Spleen (tissue), 11 donors: Measurements from ENCODE around the gene ENDOG. TPM values are rescaled to one million over a fixed set of nuclear protein-coding genes. Genes with fewer than 3 reads are reported as not detected.
"Not testable (repeated sequence)": the region's sequence is repeated elsewhere in the genome, so short reads cannot be mapped to it uniquely, and the experiment has no call there.

Experiments used
- DNase-seq: peaks from one replicate; pipeline ENCODE4 v3.0.0-alpha.2; 2020
- H3K27ac ChIP-seq, 8 donors: fragments of 200-600 bp; sonication (generic) in 7 of 8; 1 replicate in 4 of 8; 2 replicates in 4 of 8; pipeline versions ENCODE4 v1.5.0 to v1.8.0; 2016 to 2021; ENCODE audit warnings: inconsistent platforms in 4 of 8, mild to moderate bottlenecking in 4 of 8, moderate library complexity in 1 of 8
- H3K27me3 ChIP-seq, 7 donors: fragments of 200-600 bp; sonication (generic) in 6 of 7; replicated peaks in 1 of 7; 1 replicate in 4 of 7; 2 replicates in 3 of 7; pipeline versions ENCODE4 v1.5.0 to v1.8.0; 2016 to 2021; ENCODE audit warnings: inconsistent platforms in 3 of 7, mild to moderate bottlenecking in 1 of 7
- H3K36me3 ChIP-seq, 6 donors: fragments of 200-600 bp; sonication (generic) in 5 of 6; 1 replicate in 4 of 6; 2 replicates in 2 of 6; pipeline versions ENCODE4 v1.5.0 to v1.8.0; 2016 to 2021; ENCODE audit warnings: inconsistent platforms in 2 of 6
- H3K4me1 ChIP-seq, 6 donors: fragments of 200-600 bp; sonication (generic) in 5 of 6; 1 replicate in 3 of 6; 2 replicates in 3 of 6; pipeline versions ENCODE4 v1.5.0 to v1.8.0; 2016 to 2021; ENCODE audit warnings: inconsistent platforms in 3 of 6
- H3K4me3 ChIP-seq, 8 donors: fragments of 200-600 bp; sonication (generic) in 7 of 8; 1 replicate in 4 of 8; 2 replicates in 4 of 8; pipeline versions ENCODE4 v1.5.0 to v1.8.0; 2016 to 2021; ENCODE audit warnings: inconsistent platforms in 4 of 8, mild to moderate bottlenecking in 4 of 8, moderate library complexity in 2 of 8
- H3K9me3 ChIP-seq, 8 donors: fragments of 200-600 bp; sonication (generic) in 7 of 8; 1 replicate in 4 of 8; 2 replicates in 4 of 8; pipeline versions ENCODE4 v1.5.0 to v1.8.0; 2016 to 2021; ENCODE audit warnings: inconsistent platforms in 4 of 8
- POLR2A ChIP-seq, 3 donors: fragments of 450-650 bp; IDR thresholded peaks; one replicate each; pipeline ENCODE4 v1.5.1; 2017; ENCODE audit warnings: antibody characterized with exemption in 3 of 3, mild to moderate bottlenecking in 1 of 3
- POLR2AphosphoS5 ChIP-seq, 3 donors: sonication (generic); formaldehyde crosslinking; IDR thresholded peaks; one replicate each; pipeline ENCODE4 v1.5.1; 2017; ENCODE audit warnings: antibody characterized with exemption in 3 of 3
- WGBS, 5 donors: extraction: QIAGEN DNeasy Blood & Tissue Kit in 3 of 5; methylation state at CpG; one replicate each; pipeline versions ENCODE4 v1.1.5 to v1.1.7; 2013 to 2018; 5-methylcytosine and 5-hydroxymethylcytosine counted together
- intact Hi-C: fragments of 100-400 bp; cut with DNase I; formaldehyde crosslinking; loops from one replicate; pipeline ENCODE4 v1.15.0; 2023; ENCODE audit warnings: low total_unique reads
- polyA plus RNA-seq, 3 donors: library from polyadenylated mRNA; stranded (reverse); fragments of 200-250 nt; gene quantifications; one replicate each; pipeline ENCODE4 v1.2.1, GENCODE V29; 2013
- total RNA-seq, 7 donors: library from RNA; depleted of rRNA in 3 of 7; stranded (reverse); fragments of >200 nt in 3 of 7; fragmentation: NEBNext Ultra II Directional in 4 of 7; extraction: Animal tissue kit (Norgen Biotek cat#: 25700) in 4 of 7; gene quantifications; one replicate each; pipeline versions ENCODE4 v1.1.0 to v1.2.1, GENCODE V29; 2016 to 2021
- TF ChIP-seq, protein P1 (sequence below), 11 experiments: fragments of 200-600 bp in 7 of 11; fragments of 450-650 bp in 4 of 11; sonication (generic) in 4 of 11; IDR thresholded peaks in 8 of 11; conservative IDR thresholded peaks in 3 of 11; 1 replicate in 7 of 11; 2 replicates in 4 of 11; pipeline versions ENCODE4 v1.4.0 to v1.8.0; 2016 to 2021; ENCODE audit warnings: antibody characterized with exemption in 11 of 11, inconsistent platforms in 4 of 11, mild to moderate bottlenecking in 1 of 11
- donor health status: healthy with polysubstance abuse.
- donor health status: DM: no; HTN: no; CAD: no; lungs with moderate emphysema.
- donor health status: DM: no; HTN: no; CAD: no.
- donor health status: Bipolar disorder and iron deficiency.
- donor health status: healthy.
- donor health status: DM: no; HTN: no; CAD: no.
- donor health status: DM: yes; HTN: yes; CAD: no.

Gene ENDOG
- total and polyA plus RNA-seq, 10 donors, result 9.6 to 16.9 (median 13.3) TPM

DNA sequence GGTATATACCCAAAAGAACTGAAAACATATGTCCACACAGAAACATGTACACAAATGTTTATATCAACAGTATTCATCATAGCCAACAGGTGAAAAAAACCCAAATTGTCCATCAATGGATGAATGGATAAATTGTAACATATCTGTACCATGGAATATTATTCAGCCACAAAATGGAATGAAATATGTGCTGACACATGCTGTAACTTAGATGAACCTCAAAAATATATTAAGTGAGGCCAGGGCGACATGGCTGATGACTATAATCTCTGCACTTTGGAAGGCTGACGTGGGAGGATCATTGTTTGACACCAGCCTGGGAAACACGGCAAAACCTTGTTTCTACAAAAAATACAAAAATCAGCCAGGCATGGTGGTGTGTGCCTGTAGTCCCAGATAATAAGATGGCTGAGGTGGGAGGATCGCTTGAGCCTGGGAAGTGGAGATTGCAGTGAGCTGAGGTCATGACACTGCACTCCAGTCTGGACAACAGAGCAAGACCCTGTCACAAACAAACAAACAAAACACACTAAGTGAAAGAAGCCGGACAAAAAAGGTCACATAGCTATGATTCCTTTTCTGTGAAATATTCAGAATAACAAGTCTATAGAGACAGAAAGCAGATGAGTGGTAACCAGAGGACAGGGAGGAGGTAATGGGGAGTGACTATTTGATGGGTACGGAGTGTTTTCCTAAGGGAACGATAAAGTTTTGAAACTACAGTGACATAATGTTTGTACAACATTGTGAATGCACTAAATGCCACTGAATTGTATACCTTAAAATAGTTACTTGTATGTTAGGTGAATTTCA lies 52.0 kb downstream of the ENDOG start:
- H3K36me3 ChIP-seq, result peaks cover 0 to 13% (median 0%) of the 10 kb centered on the region in 6 donors
- H3K27me3 ChIP-seq, result no peaks in the 10 kb centered on the region
- H3K4me1 ChIP-seq, result no peaks in the 10 kb centered on the region
- H3K27ac ChIP-seq, result no peak overlapping the region
- peak; percentile 6 for DNase-seq
- intact Hi-C loops, result no loop called here
- 80 to 90% (median 86%) methylated on average over 7 of the region's 7 CpGs for WGBS, 5 donors
- TF ChIP-seq, protein P1, sequence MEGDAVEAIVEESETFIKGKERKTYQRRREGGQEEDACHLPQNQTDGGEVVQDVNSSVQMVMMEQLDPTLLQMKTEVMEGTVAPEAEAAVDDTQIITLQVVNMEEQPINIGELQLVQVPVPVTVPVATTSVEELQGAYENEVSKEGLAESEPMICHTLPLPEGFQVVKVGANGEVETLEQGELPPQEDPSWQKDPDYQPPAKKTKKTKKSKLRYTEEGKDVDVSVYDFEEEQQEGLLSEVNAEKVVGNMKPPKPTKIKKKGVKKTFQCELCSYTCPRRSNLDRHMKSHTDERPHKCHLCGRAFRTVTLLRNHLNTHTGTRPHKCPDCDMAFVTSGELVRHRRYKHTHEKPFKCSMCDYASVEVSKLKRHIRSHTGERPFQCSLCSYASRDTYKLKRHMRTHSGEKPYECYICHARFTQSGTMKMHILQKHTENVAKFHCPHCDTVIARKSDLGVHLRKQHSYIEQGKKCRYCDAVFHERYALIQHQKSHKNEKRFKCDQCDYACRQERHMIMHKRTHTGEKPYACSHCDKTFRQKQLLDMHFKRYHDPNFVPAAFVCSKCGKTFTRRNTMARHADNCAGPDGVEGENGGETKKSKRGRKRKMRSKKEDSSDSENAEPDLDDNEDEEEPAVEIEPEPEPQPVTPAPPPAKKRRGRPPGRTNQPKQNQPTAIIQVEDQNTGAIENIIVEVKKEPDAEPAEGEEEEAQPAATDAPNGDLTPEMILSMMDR (IDR thresholded peaks at IDR 0.05 in 8 of 11, conservative IDR thresholded peaks at IDR 0.05 in 3 of 11), result no peak
- TF ChIP-seq POLR2AphosphoS5 (IDR thresholded peaks at IDR 0.05) (no peak), POLR2A (IDR thresholded peaks at IDR 0.05) (no peak)
- no peak overlapping the region for H3K4me3 ChIP-seq
- H3K9me3 ChIP-seq, result no peaks in the 10 kb centered on the region

DNA sequence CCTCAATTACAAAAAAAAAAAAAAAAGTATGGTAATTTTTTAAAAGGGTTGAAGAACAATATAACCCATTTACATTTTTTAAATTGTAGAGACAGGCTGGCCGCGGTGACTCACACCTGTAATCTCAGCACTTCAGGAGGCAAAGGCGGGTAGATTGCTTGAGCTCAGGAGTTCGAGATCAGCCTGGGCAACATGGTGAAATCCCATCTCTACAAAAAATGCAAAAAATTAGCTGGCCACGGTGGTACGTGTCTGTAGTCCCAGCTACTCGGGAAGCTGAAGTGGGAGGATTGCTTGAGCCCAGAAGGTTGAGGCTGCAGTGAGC lies 52.6 kb downstream of the ENDOG start:
- H3K27ac ChIP-seq, H3K4me1 ChIP-seq, intact Hi-C loops, H3K27me3 ChIP-seq, H3K9me3 ChIP-seq, H3K4me3 ChIP-seq: not testable (repeated sequence)
- DNase-seq, result peak; percentile 15
- 89 to 94% (median 91%) methylated on average over 7 of the region's 7 CpGs for WGBS, 5 donors
- peaks cover 0 to 13% (median 0%) of the 10 kb centered on the region in 6 donors for H3K36me3 ChIP-seq

Other genes starting within 250 kb of the ENDOG start
- 10 to 100 TPM; 19.0 to 38.0 (median 25.8) TPM for gene DYNC2I2, start 161.7 kb upstream of the ENDOG start, total RNA-seq
- 10 to 100 TPM; 40.6 to 61.6 (median 53.8) TPM for gene DYNC2I2, start 161.7 kb upstream of the ENDOG start, polyA plus RNA-seq
- 100 to 1,000 TPM; 140 to 251 (median 216) TPM for gene SET, start 129.3 kb upstream of the ENDOG start, total RNA-seq
- 100 to 1,000 TPM; 127 to 159 (median 158) TPM for gene SET, start 129.3 kb upstream of the ENDOG start, polyA plus RNA-seq
- 10 to 100 TPM in 4 of 7 donors, 1 to 10 TPM in 3; 5.6 to 18.5 (median 10.0) TPM for gene PKN3, start 116.0 kb upstream of the ENDOG start, total RNA-seq
- gene PKN3, start 116.0 kb upstream of the ENDOG start, polyA plus RNA-seq, result 10 to 100 TPM in 1 of 3 donors, 1 to 10 TPM in 2; 4.1 to 15.1 (median 9.5) TPM
- gene ZDHHC12, start 94.4 kb upstream of the ENDOG start, total RNA-seq, result 10 to 100 TPM; 21.5 to 73.4 (median 24.4) TPM
- 10 to 100 TPM; 31.7 to 51.0 (median 41.5) TPM for gene ZDHHC12, start 94.4 kb upstream of the ENDOG start, polyA plus RNA-seq
- gene ZER1, start 46.6 kb upstream of the ENDOG start, total RNA-seq, result 10 to 100 TPM; 27.8 to 65.5 (median 38.0) TPM
- 10 to 100 TPM; 10.5 to 17.1 (median 13.1) TPM for gene ZER1, start 46.6 kb upstream of the ENDOG start, polyA plus RNA-seq
- 10 to 100 TPM; 19.9 to 34.2 (median 27.7) TPM for gene TBC1D13, start 31.2 kb upstream of the ENDOG start, total RNA-seq
- 10 to 100 TPM; 10.8 to 19.6 (median 16.8) TPM for gene TBC1D13, start 31.2 kb upstream of the ENDOG start, polyA plus RNA-seq
- gene SPOUT1, start 11.3 kb downstream of the ENDOG start, total RNA-seq, result 10 to 100 TPM; 34.9 to 54.3 (median 40.3) TPM
- 10 to 100 TPM; 31.9 to 53.5 (median 37.5) TPM for gene SPOUT1, start 11.3 kb downstream of the ENDOG start, polyA plus RNA-seq
- 1 to 10 TPM; 4.7 to 8.7 (median 6.4) TPM for gene KYAT1, start 63.5 kb downstream of the ENDOG start, total RNA-seq
- gene KYAT1, start 63.5 kb downstream of the ENDOG start, polyA plus RNA-seq, result 10 to 100 TPM in 1 of 3 donors, 1 to 10 TPM in 2; 6.6 to 19.9 (median 7.9) TPM
- 10 to 100 TPM; 22.8 to 59.0 (median 39.1) TPM for gene LRRC8A, start 63.6 kb downstream of the ENDOG start, total RNA-seq
- gene LRRC8A, start 63.6 kb downstream of the ENDOG start, polyA plus RNA-seq, result 10 to 100 TPM in 1 of 3 donors, 1 to 10 TPM in 2; 3.5 to 10.3 (median 5.8) TPM
- gene PHYHD1, start 102.5 kb downstream of the ENDOG start, total RNA-seq, result 10 to 100 TPM in 5 of 7 donors, 1 to 10 TPM in 2; 7.2 to 22.3 (median 10.9) TPM
- 10 to 100 TPM; 12.0 to 13.2 (median 13.2) TPM for gene PHYHD1, start 102.5 kb downstream of the ENDOG start, polyA plus RNA-seq
- 10 to 100 TPM in 5 of 7 donors, 1 to 10 TPM in 2; 8.0 to 16.3 (median 12.6) TPM for gene DOLK, start 129.1 kb downstream of the ENDOG start, total RNA-seq
- 1 to 10 TPM; 5.3 to 8.4 (median 6.5) TPM for gene DOLK, start 129.1 kb downstream of the ENDOG start, polyA plus RNA-seq
- gene NUP188, start 129.2 kb downstream of the ENDOG start, total RNA-seq, result 10 to 100 TPM; 44.2 to 72.5 (median 58.7) TPM
- gene NUP188, start 129.2 kb downstream of the ENDOG start, polyA plus RNA-seq, result 10 to 100 TPM; 11.0 to 16.4 (median 11.1) TPM
- gene SH3GLB2, start 209.8 kb downstream of the ENDOG start, total RNA-seq, result 10 to 100 TPM; 69.1 to 87.3 (median 75.9) TPM
- gene SH3GLB2, start 209.8 kb downstream of the ENDOG start, polyA plus RNA-seq, result 100 to 1,000 TPM in 1 of 3 donors, 10 to 100 TPM in 2; 53.3 to 109 (median 77.8) TPM
- gene MIGA2, start 218.1 kb downstream of the ENDOG start, total RNA-seq, result 10 to 100 TPM; 22.7 to 47.1 (median 34.4) TPM
- 10 to 100 TPM; 20.2 to 34.5 (median 30.3) TPM for gene MIGA2, start 218.1 kb downstream of the ENDOG start, polyA plus RNA-seq